Measurements from ENCODE around the gene AMY1B.
"Not testable (repeated sequence)": the region's sequence is repeated elsewhere in the genome, so short reads cannot be mapped to it uniquely, and the experiment has no call there.

AMY1B gene

DNA sequence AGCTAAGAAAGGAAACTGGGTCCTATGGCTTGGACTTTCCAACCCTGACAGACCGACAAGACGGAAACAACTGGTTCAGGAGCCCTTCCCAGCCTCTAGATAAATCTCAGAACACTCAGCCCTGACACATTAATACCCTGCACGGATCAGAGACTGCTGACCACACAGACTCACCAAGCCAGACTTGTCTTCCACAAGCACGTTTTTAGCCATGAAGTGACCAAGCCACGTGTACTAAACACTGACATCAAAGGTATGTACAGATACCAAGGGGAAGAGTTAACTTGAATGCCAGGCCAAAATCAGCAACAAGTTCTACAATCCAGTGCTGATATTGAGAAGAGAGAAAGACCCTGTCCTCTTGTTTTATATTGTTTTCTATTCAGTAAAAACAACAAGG lies at the start of gene AMY1B:
TSS of gene AMY1B (minus strand) at position 101 of the 400 bp plus-strand sequence. CDS start 571 bp downstream, outside the sequence.
- TF ChIP-seq, protein P1, sequence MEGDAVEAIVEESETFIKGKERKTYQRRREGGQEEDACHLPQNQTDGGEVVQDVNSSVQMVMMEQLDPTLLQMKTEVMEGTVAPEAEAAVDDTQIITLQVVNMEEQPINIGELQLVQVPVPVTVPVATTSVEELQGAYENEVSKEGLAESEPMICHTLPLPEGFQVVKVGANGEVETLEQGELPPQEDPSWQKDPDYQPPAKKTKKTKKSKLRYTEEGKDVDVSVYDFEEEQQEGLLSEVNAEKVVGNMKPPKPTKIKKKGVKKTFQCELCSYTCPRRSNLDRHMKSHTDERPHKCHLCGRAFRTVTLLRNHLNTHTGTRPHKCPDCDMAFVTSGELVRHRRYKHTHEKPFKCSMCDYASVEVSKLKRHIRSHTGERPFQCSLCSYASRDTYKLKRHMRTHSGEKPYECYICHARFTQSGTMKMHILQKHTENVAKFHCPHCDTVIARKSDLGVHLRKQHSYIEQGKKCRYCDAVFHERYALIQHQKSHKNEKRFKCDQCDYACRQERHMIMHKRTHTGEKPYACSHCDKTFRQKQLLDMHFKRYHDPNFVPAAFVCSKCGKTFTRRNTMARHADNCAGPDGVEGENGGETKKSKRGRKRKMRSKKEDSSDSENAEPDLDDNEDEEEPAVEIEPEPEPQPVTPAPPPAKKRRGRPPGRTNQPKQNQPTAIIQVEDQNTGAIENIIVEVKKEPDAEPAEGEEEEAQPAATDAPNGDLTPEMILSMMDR (IDR thresholded peaks at IDR 0.05) = not testable (repeated sequence)

DNA sequence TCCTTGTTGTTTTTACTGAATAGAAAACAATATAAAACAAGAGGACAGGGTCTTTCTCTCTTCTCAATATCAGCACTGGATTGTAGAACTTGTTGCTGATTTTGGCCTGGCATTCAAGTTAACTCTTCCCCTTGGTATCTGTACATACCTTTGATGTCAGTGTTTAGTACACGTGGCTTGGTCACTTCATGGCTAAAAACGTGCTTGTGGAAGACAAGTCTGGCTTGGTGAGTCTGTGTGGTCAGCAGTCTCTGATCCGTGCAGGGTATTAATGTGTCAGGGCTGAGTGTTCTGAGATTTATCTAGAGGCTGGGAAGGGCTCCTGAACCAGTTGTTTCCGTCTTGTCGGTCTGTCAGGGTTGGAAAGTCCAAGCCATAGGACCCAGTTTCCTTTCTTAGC lies 40.5 kb downstream of the AMY1B start, which contains the start of gene AMY1A:
TSS of gene AMY1A (plus strand) at position 301 of the 400 bp plus-strand sequence. CDS start 571 bp downstream, outside the sequence.
- TF ChIP-seq, protein P1 (IDR thresholded peaks at IDR 0.05) = not testable (repeated sequence)

All from LNCAP (cell line).